ENCODE data around the gene COG5. TPM values are rescaled to one million over a fixed set of nuclear protein-coding genes. Genes with fewer than 3 reads are reported as not detected.

The COG5 gene
- total and polyA plus RNA-seq, 10 of the 15 experiments (the other 5 are each of a cell fraction or from before 2014, with no cell fraction given): 5.5 to 27.9 (median 15.6) TPM

- CTCF ChIA-PET: interaction anchor here (0.8 to 1.6 kb wide), 3 partner anchors 8 to 78 kb away, joined by 3 to 4 read pairs (median 3); no protein-coding TSS in a partner anchor
- no peak overlapping the region for H3K4me2 ChIP-seq (ENCODE audit: control insufficient read depth, insufficient read depth)
- SMC1A ChIA-PET (ENCODE audit: uncharacterized antibody, unreplicated experiment): interaction anchor here (0.7 to 1.0 kb wide), 2 partner anchors 13 to 20 kb away, joined by 3 read pairs; no protein-coding TSS in a partner anchor
- intact Hi-C loops (cut with micrococcal nuclease; ENCODE audit: unreplicated experiment): no loop called here
- in situ Hi-C loops (cut with MboI): no loop called here
- H3K9ac ChIP-seq (ENCODE audit: control insufficient read depth, insufficient read depth, low read length): no peak overlapping the region
- POLR2A ChIA-PET: interaction anchor here (1.3 kb wide), 1 partner anchor 10 kb away, joined by 3 read pairs; no protein-coding TSS in a partner anchor
- DNase-seq (ENCODE audit: low read depth, low spot score) (no peak), FAIRE-seq (no peak), ATAC-seq (no peak)
- H3K4me3 ChIP-seq: no peak overlapping the region
- no peak overlapping the region for H2AFZ ChIP-seq (ENCODE audit: control insufficient read depth, low read depth, low read length)
- H3K27me3 ChIP-seq (replicated peaks in 1 of 2; ENCODE audit: control insufficient read depth in 2 of 2, insufficient read depth in 2 of 2, low read length in 1 of 2): no peaks in the 10 kb centered on the region
- no peaks in the 10 kb centered on the region for H3K36me3 ChIP-seq (ENCODE audit: control insufficient read depth in 2 of 2, insufficient read depth in 2 of 2, low read length in 1 of 2)
- TF ChIP-seq IKZF2 (IDR thresholded peaks at IDR 0.05): no peak
- TF ChIP-seq E4F1 (IDR thresholded peaks at IDR 0.05; ENCODE audit: borderline replicate concordance, partially characterized antibody): no peak
- TF ChIP-seq NFIC (IDR thresholded peaks at IDR 0.05; ENCODE audit: low read depth, low read length): no peak
- TF ChIP-seq ZNF384 (IDR thresholded peaks at IDR 0.05; ENCODE audit: borderline replicate concordance, low read depth, low read length): no peak
- 98% methylated on average over 3 of the region's 3 CpGs for WGBS (ENCODE audit: insufficient coverage, insufficient replicate concordance, low lambda C conversion rate, missing lambda C conversion rate)
- H3K9me3 ChIP-seq (replicated peaks; ENCODE audit: control insufficient read depth, insufficient read depth, low read length): no peaks in the 10 kb centered on the region
- BruUV-seq (replicated peaks): no TSS peak
- no peaks in the 10 kb centered on the region for H4K20me1 ChIP-seq (ENCODE audit: control insufficient read depth, insufficient read depth)
- H3K4me1 ChIP-seq (ENCODE audit: control insufficient read depth, insufficient read depth, low read length): no peaks in the 10 kb centered on the region
- no peak overlapping the region for H3K27ac ChIP-seq (ENCODE audit: control insufficient read depth, insufficient read depth)
- no peaks in the 10 kb centered on the region for H3K79me2 ChIP-seq (ENCODE audit: control insufficient read depth, insufficient read depth, low read length)
- RAD21 ChIA-PET (ENCODE audit: unreplicated experiment): no interaction called here
Measured at GRCh38 chr7:107230334-107230733, 333.4 kb downstream of the COG5 start.

- Histone ChIP-seq H4K20me1 (ENCODE audit: control insufficient read depth, insufficient read depth) (no peaks in the 10 kb centered on the region), H3K27me3 (replicated peaks in 1 of 2; ENCODE audit: control insufficient read depth in 2 of 2, insufficient read depth in 2 of 2, low read length in 1 of 2) (no peaks in the 10 kb centered on the region), H3K9me3 (replicated peaks; ENCODE audit: control insufficient read depth, insufficient read depth, low read length) (no peaks in the 10 kb centered on the region), H3K27ac (ENCODE audit: control insufficient read depth, insufficient read depth) (no peak overlapping the region), H3K4me3 (no peak overlapping the region), H3K9ac (ENCODE audit: control insufficient read depth, insufficient read depth, low read length) (no peak overlapping the region), H3K4me2 (ENCODE audit: control insufficient read depth, insufficient read depth) (no peak overlapping the region), H3K4me1 (ENCODE audit: control insufficient read depth, insufficient read depth, low read length) (no peaks in the 10 kb centered on the region), H3K36me3 (ENCODE audit: control insufficient read depth in 2 of 2, insufficient read depth in 2 of 2, low read length in 1 of 2) (no peaks in the 10 kb centered on the region), H3K79me2 (ENCODE audit: control insufficient read depth, insufficient read depth, low read length) (no peaks in the 10 kb centered on the region), H2AFZ (ENCODE audit: control insufficient read depth, low read depth, low read length) (no peak overlapping the region)
- no TSS peak for BruUV-seq (replicated peaks)
- in situ Hi-C loops (cut with MboI): no loop called here
- SMC1A ChIA-PET (ENCODE audit: uncharacterized antibody, unreplicated experiment): interaction anchor here (0.9 kb wide), 3 partner anchors 12 to 26 kb away, joined by 3 to 4 read pairs (median 4); no protein-coding TSS in a partner anchor
- no peak for ATAC-seq
- intact Hi-C loops (cut with micrococcal nuclease; ENCODE audit: unreplicated experiment): no loop called here
- CTCF ChIA-PET: interaction anchor here (0.9 to 1.0 kb wide), 2 partner anchors 29 to 81 kb away, joined by 3 read pairs; no protein-coding TSS in a partner anchor
- 90% methylated on average over 1 of the region's 2 CpGs for WGBS (ENCODE audit: insufficient coverage, insufficient replicate concordance, low lambda C conversion rate, missing lambda C conversion rate)
- no peak for FAIRE-seq
- POLR2A ChIA-PET: interaction anchor here (0.6 to 1.0 kb wide), 4 partner anchors 19 to 270 kb away, joined by 3 to 4 read pairs (median 3); no protein-coding TSS in a partner anchor
- DNase-seq (ENCODE audit: low read depth, low spot score): no peak
- RAD21 ChIA-PET (ENCODE audit: unreplicated experiment): no interaction called here
- TF ChIP-seq ELK1 (IDR thresholded peaks at IDR 0.05; ENCODE audit: low read depth, low read length): no peak
- no peak for TF ChIP-seq ZBTB40 (IDR thresholded peaks at IDR 0.05; ENCODE audit: borderline replicate concordance)
Measured at GRCh38 chr7:107228291-107228690, 335.4 kb downstream of the COG5 start.
